ENCODE results near the gene KCNIP1.
A peak's percentile ranks its signal among the peaks of the same experiment; 100 is the strongest.

KCNIP1 gene

DNA sequence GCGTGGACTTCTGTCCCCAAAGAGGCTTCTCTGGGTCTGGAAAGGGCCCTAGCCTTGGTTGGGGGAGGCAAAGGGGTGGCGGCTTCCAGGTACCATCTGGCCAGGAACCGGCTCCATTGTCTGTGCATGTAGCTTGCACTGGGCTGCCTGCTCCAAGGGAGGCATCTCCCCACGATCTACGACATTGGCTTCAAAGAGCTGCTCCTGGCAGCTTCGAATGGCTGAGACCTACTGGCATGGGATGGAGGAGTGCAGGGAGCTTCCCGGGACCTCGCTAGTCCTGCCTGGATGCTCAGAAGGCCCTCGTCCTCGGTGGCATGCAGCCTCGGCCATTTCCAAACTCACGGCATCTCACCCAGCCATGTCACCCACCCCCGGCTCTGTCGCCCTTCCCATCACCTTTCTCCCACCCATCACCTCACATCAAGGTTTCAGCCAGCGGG is 137.8 kb downstream of the KCNIP1 start:
- Mint-ChIP-seq H3K4me1 (ENCODE audit: low read depth) (peaks cover 3% of the 10 kb centered on the region), H3K4me3 (no peak overlapping the region), H3K27me3 (ENCODE audit: low read depth) (peaks cover 19% of the 10 kb centered on the region), H3K27ac (no peak overlapping the region), H3K36me3 (ENCODE audit: low read depth) (no peaks in the 10 kb centered on the region), H3K9me3 (no peaks in the 10 kb centered on the region)

DNA sequence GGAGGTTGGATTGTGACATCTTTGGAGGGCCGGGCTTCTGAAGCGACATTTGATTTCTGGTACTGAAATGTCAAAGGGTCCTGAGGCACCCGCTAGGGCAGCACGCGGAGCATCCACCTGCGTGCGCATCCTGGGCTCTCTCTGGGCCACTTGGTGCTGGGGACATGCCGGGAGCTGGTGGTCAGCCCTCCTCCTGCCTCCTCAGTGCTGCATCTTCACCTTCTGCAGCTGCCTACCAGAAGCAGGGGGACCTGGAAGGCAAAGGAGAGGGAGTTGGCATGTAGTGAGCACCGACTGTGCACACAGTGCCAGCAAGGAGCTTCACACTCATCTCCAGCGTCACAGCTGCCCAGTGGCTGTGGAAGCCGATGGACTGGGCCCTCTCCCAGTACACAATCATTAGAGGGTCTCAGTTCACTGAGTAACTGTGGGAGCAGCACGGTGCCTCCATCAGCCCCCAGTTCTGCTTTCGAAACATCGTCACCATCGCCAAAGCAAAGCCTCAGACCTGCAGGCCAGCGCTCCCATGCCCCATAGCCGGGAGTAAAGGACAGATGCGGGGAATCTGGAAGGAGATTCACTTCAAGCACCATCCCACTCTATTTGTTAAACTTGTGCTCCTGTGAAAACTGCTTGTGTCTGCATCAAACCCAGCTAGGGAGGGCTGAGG is 138.4 kb downstream of the KCNIP1 start:
- H3K4me3 Mint-ChIP-seq = no peak overlapping the region
- peaks cover 23% of the 10 kb centered on the region for H3K27me3 Mint-ChIP-seq (ENCODE audit: low read depth)
- H3K9me3 Mint-ChIP-seq = no peaks in the 10 kb centered on the region
- no peak overlapping the region for H3K27ac Mint-ChIP-seq
- H3K4me1 Mint-ChIP-seq (ENCODE audit: low read depth) = peaks cover 3% of the 10 kb centered on the region
- H3K36me3 Mint-ChIP-seq (ENCODE audit: low read depth) = no peaks in the 10 kb centered on the region

DNA sequence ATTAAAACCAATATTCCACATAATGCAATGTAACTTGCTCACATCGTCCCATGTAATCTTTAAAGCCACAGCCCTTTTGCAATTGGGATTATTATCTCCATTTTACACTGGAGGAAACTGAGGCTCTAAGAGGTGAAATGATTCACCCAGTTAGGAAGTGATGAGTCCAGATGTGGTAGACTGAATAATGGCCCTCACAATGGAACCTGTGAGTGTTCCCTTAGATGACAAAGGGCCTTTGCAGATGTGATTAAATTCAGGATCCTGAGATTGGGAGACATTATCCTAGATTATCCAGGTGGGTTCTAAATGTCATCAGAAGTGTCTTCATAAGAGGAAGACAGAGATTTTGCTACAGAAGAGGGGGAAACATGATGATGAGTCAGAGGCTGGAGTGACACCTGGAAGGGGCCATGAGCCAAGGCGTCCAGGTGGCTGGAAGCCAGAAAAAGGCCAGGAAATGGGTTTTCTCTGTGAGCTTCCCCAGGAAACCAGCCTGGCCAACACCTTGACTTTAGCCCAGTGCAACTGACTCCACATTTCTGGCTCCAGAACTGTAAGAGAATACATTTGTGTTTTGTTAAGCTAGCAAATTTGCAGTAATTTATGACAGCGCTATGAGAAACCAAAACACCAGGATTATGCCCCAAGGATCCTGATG is 139.1 kb downstream of the KCNIP1 start:
- no peak overlapping the region for H3K27ac Mint-ChIP-seq
- peaks cover 3% of the 10 kb centered on the region for H3K4me1 Mint-ChIP-seq (ENCODE audit: low read depth)
- no peak overlapping the region for H3K4me3 Mint-ChIP-seq
- no peaks in the 10 kb centered on the region for H3K36me3 Mint-ChIP-seq (ENCODE audit: low read depth)
- no peaks in the 10 kb centered on the region for H3K9me3 Mint-ChIP-seq
- peaks cover 24% of the 10 kb centered on the region for H3K27me3 Mint-ChIP-seq (ENCODE audit: low read depth)

DNA sequence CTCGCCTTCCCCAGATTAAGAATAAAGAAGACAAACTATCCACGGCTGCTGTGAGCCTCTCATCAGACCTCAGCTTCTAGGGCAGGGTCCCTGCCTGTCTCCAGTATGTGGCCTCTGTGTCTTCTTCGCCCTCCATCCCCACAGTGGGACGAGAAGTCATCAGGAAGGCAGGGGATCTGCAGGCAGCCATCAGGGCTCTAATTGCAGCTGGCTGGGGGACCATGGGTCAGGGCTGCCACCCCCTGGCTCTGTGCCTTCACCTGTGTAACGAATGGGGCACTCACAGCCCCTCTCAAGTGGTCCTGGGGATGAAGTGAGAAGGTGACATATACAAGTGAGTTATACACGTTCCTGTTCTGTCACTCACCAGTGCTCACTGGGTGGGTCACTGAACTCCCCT is 139.8 kb downstream of the KCNIP1 start:
- H3K27ac Mint-ChIP-seq = no peak overlapping the region
- peaks cover 2% of the 10 kb centered on the region for H3K4me1 Mint-ChIP-seq (ENCODE audit: low read depth)
- H3K9me3 Mint-ChIP-seq = no peaks in the 10 kb centered on the region
- no peaks in the 10 kb centered on the region for H3K36me3 Mint-ChIP-seq (ENCODE audit: low read depth)
- H3K27me3 Mint-ChIP-seq (ENCODE audit: low read depth) = peaks cover 27% of the 10 kb centered on the region
- H3K4me3 Mint-ChIP-seq = no peak overlapping the region

DNA sequence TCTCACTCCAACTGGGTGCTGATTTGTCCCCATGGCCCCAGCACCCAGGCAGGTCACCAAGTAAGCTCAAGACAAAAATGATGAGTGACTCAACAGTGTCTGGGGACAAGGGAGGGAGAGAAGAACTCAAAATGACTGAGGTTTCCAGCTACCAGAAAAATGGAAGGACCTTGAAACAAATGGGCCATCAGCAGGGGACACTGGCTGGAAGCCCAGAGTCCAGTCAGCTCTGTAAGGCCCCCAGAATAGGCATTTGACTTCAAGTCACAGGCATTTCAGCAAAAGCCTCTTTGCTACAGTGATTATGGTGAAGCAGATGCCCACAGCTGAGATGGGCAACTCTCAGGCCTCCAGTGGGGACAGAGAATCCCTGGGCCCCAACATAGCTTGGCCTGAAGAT is 140.7 kb downstream of the KCNIP1 start:
- Mint-ChIP-seq H3K27me3 (ENCODE audit: low read depth) (peaks cover 29% of the 10 kb centered on the region), H3K27ac (no peak overlapping the region), H3K36me3 (ENCODE audit: low read depth) (no peaks in the 10 kb centered on the region), H3K4me1 (ENCODE audit: low read depth) (no peaks in the 10 kb centered on the region), H3K4me3 (no peak overlapping the region), H3K9me3 (no peaks in the 10 kb centered on the region)

DNA sequence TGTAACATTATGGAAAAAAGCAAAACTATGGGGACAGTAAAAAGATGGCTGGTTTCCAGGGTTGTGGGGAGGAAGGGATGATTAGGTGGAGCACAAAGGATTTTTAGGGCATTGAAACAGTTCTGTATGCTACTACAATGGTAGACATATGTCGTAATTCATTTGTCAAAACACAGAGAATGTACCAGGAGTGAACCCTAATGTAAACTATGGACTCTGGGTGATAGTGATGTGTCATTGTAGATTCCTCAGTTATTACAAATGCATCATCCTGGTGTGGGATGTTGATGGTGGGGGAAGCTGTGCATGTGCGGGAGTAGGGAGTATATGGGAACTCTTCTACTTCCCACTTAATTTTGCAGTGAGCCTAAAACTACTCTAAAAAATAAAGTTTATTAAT is 144.7 kb downstream of the KCNIP1 start:
- Mint-ChIP-seq H3K36me3 (ENCODE audit: low read depth) (no peaks in the 10 kb centered on the region), H3K27me3 (ENCODE audit: low read depth) (peaks cover 32% of the 10 kb centered on the region), H3K27ac (no peak overlapping the region), H3K4me1 (ENCODE audit: low read depth) (no peaks in the 10 kb centered on the region), H3K4me3 (no peak overlapping the region), H3K9me3 (no peaks in the 10 kb centered on the region)

DNA sequence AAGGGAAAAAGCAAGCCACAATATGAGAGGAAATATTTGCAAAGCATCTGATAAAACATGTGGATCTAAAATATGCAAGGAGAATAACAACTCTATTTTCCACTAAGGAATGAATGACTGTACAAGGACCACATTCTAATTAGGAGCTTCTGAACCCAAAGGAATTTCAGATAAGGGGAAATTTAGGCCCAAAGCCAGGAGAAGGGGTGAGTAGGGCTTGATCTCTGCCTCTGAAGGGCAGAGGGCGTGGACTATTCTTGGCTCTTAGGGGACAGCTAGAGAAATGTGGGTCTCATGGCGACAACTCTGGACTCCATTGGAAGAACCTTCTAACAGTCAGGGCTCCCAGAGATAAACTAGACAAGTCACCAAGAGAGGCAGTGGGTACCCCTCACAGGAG is 147.0 kb downstream of the KCNIP1 start:
- no peak overlapping the region for H3K27ac Mint-ChIP-seq
- H3K27me3 Mint-ChIP-seq (ENCODE audit: low read depth) = peaks cover 26% of the 10 kb centered on the region
- H3K36me3 Mint-ChIP-seq (ENCODE audit: low read depth) = no peaks in the 10 kb centered on the region
- H3K9me3 Mint-ChIP-seq = no peaks in the 10 kb centered on the region
- H3K4me3 Mint-ChIP-seq = no peak overlapping the region
- no peaks in the 10 kb centered on the region for H3K4me1 Mint-ChIP-seq (ENCODE audit: low read depth)

DNA sequence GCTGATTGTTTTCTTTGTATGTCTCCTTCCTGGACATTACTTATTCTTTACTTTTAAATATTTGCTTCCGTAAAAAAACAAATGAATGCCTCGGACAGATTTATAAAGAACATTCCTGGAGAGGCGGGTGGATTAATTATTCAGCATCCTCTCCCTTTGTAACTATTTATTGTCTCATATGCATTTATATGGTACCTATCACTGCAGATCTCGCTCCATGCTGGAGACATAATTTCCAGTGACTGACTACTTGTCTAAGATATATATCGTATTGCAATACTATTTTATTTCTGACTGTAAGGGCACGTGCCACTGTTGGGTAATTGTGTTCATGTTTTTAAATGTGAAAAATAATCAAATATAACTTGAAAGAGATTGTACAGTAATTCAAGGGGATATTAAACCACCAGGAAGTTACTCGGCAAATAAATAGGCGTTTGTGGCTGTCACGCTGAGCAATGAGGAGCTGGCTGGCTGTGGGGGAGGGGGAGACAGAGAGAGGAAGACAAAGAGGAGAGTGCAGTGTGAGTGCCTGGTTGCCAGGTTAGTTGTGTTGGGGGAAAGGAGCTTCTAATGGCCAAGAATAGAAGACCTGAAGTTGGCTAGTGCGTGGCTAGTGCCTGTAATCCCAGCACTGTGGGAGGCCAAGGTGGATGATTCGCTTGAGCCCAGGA is 147.9 kb downstream of the KCNIP1 start:
- H3K27ac Mint-ChIP-seq = no peak overlapping the region
- H3K4me3 Mint-ChIP-seq = no peak overlapping the region
- H3K4me1 Mint-ChIP-seq (ENCODE audit: low read depth) = no peaks in the 10 kb centered on the region
- H3K36me3 Mint-ChIP-seq (ENCODE audit: low read depth) = no peaks in the 10 kb centered on the region
- H3K9me3 Mint-ChIP-seq = no peaks in the 10 kb centered on the region
- H3K27me3 Mint-ChIP-seq (ENCODE audit: low read depth) = peaks cover 19% of the 10 kb centered on the region

DNA sequence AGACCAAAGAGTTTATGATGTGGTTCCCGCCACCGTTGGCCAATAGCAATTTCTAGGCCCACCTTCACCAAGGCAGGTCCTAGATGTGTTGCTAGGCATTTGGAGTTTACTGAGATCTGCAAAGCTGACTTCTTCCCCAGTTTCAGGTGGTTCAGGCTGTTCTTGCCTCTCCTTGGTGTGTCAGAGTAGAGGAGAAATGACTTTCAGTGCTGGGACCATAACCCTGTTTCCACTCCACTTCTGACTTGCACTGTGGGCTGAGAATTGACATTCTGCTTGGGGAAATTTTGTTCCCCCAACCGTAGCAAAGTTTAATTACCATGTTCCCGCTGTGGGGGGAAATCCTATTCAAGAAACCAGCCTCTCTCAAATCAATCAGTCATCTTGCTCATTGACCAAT is 151.7 kb downstream of the KCNIP1 start:
- Mint-ChIP-seq H3K36me3 (ENCODE audit: low read depth) (no peaks in the 10 kb centered on the region), H3K27ac (no peak overlapping the region), H3K9me3 (no peaks in the 10 kb centered on the region), H3K27me3 (ENCODE audit: low read depth) (peaks cover 4% of the 10 kb centered on the region), H3K4me1 (ENCODE audit: low read depth) (no peaks in the 10 kb centered on the region), H3K4me3 (no peak overlapping the region)

DNA sequence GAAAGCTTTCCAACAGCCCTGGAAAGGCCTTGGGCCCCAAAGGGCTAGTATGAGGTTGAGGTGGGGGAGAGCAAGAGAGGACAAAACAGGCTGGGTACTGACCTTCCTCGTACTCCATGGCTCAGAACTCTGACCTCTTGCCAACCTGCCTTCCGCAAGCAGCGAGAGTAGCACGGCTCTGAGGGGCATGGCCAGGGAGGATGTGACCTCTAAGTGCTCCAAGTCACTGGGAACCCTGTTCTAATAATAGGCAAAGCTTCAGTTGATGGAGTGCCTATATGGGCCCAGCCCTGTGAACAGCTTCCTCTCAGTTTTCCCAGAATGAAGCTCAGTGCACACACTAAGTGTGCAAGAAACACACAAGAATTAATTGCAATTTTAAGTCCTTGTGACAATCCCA is 152.1 kb downstream of the KCNIP1 start:
- Mint-ChIP-seq H3K36me3 (ENCODE audit: low read depth) (no peaks in the 10 kb centered on the region), H3K4me1 (ENCODE audit: low read depth) (no peaks in the 10 kb centered on the region), H3K9me3 (no peaks in the 10 kb centered on the region), H3K27ac (no peak overlapping the region), H3K4me3 (no peak overlapping the region), H3K27me3 (ENCODE audit: low read depth) (peaks cover 4% of the 10 kb centered on the region)

DNA sequence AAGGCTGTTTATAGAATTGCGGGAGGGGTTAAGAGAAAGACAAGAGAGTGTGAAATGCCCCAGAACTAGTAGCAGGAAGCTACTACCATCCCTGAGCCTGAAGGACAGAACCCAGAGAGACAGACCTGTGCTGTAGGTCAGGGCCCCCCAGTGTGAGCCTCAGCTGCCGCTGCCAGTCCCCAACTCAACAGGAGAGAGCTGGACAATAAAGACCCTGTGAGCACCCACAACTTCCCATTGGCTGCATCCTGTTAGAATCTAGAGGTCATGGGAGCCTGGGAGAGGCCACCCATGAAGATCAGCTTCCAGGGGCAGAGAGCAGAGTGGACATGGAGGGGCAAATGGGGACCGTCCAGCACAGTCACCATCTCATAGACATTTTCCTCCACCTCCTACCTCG is 152.5 kb downstream of the KCNIP1 start:
- H3K4me3 Mint-ChIP-seq = no peak overlapping the region

DNA sequence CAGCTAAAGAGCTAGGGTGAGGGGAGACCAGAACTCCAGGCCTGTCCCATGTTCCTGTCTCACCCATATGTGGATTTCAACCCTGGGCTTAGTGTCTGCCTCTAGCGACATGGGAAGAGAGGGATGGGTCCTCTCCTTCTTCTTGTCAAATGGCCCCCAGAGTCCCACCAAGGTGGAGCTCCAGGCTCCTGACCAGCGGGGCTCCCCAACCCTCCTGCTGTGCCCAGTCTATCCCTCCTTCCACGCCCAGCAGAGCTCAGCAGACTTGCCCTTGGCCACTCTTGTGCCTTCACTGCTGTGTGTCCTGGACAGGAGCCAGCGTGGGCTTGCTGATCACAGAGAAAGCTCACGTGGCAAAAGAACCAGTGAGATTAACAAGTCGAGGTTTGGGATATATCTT is 156.7 kb downstream of the KCNIP1 start:
- H3K9me3 Mint-ChIP-seq = no peaks in the 10 kb centered on the region
- H3K4me3 Mint-ChIP-seq = no peak overlapping the region
- no peaks in the 10 kb centered on the region for H3K4me1 Mint-ChIP-seq (ENCODE audit: low read depth)
- no peaks in the 10 kb centered on the region for H3K36me3 Mint-ChIP-seq (ENCODE audit: low read depth)
- H3K27ac Mint-ChIP-seq = no peak overlapping the region
- peaks cover 15% of the 10 kb centered on the region for H3K27me3 Mint-ChIP-seq (ENCODE audit: low read depth)

More for the DNA sequence above, 152.5 kb downstream of the KCNIP1 start:
- Mint-ChIP-seq H3K4me1 (ENCODE audit: low read depth) (no peaks in the 10 kb centered on the region), H3K27ac (no peak overlapping the region), H3K9me3 (no peaks in the 10 kb centered on the region), H3K36me3 (ENCODE audit: low read depth) (no peaks in the 10 kb centered on the region), H3K27me3 (ENCODE audit: low read depth) (peaks cover 4% of the 10 kb centered on the region)

DNA sequence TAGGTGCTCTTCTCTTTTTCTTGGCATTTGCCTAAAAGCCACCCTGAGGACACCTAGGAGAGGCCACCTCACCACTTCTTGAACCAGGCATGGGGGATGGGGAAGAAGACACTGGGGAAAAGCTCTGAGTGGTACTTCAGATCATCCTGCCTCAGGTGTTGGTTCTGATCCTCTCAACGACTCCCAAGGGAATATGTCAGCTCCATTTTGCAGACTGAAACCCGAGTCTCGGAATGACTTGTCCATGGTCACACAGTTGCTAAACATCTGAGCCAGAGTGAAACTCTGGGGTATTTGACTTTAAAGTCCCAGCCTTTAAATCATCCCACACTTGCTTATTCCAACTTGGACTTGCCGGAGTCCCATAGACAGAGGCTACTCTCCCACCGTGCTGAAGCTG is 159.1 kb downstream of the KCNIP1 start:
- H3K27me3 Mint-ChIP-seq (ENCODE audit: low read depth) = peaks cover 15% of the 10 kb centered on the region
- no peak overlapping the region for H3K4me3 Mint-ChIP-seq
- no peaks in the 10 kb centered on the region for H3K36me3 Mint-ChIP-seq (ENCODE audit: low read depth)
- H3K27ac Mint-ChIP-seq = no peak overlapping the region
- H3K9me3 Mint-ChIP-seq = no peaks in the 10 kb centered on the region
- H3K4me1 Mint-ChIP-seq (ENCODE audit: low read depth) = no peaks in the 10 kb centered on the region

DNA sequence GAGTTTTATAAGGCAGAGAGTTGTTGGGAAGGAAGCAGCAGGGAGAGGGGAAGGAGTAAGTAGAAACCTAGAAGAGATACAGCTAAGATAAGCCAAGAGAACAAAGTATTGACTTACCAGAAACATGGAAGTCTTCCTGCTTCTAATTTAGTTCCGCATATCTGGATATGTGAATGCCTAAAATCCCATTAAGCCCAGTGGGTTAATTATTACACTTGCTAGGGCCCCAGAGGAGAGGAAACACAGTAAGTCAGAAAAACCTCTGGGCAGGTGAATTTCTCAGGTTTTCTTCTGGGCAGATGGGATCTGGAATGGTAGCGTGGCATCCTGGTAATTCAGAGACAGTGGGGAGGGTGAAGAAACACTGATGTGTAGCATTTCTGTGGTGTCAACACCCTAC is 175.0 kb downstream of the KCNIP1 start:
- H3K4me1 Mint-ChIP-seq (ENCODE audit: low read depth) = peaks cover 6% of the 10 kb centered on the region
- H3K4me3 Mint-ChIP-seq = no peak overlapping the region
- H3K36me3 Mint-ChIP-seq (ENCODE audit: low read depth) = no peaks in the 10 kb centered on the region
- no peaks in the 10 kb centered on the region for H3K9me3 Mint-ChIP-seq
- H3K27me3 Mint-ChIP-seq (ENCODE audit: low read depth) = peaks cover 46% of the 10 kb centered on the region
- H3K27ac Mint-ChIP-seq = no peak overlapping the region

DNA sequence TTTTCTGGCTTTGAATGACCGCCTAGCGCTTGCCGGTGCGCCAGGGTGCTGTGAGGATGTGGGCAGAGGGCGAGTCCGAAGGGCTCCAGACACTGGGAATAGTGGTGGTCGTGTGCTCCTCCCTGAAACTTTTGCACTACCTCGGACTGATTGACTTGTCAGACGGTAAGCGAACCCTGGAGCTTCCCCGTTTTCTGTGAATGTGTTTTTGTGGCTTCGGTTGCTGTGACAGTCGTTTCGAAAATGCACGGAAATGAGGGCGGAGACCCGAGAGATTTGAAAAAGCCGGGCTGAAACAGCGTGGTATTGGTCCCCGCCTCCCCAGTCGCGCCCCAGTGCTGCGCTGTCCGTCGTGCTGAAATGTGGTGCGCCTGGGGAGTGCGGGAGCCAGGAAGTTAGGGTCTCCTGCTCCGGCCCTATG is 177.2 kb downstream of the KCNIP1 start:
- Mint-ChIP-seq H3K36me3 (ENCODE audit: low read depth) (no peaks in the 10 kb centered on the region), H3K4me1 (ENCODE audit: low read depth) (peaks cover 6% of the 10 kb centered on the region), H3K27me3 (ENCODE audit: low read depth) (peaks cover 47% of the 10 kb centered on the region), H3K9me3 (no peaks in the 10 kb centered on the region), H3K4me3 (peak overlapping the region; percentile 22), H3K27ac (no peak overlapping the region)
